Smooth muscle cell (in vitro differentiated cells): ENCODE data around the gene CRACDL. TPM values are rescaled to one million over a fixed set of nuclear protein-coding genes. Genes with fewer than 3 reads are reported as not detected.

Experiments used
- DNase-seq: peaks from one replicate; lab custom pipeline; 2025; ENCODE audit not compliant: unreplicated experiment; lab: John Stamatoyannopoulos, UW
- H2AFZ ChIP-seq: fragments of 200-600 bp; sonication (generic); 2 replicates; pipeline ENCODE4 v1.6.0; 2016; ENCODE audit warnings: antibody characterized with exemption, low read depth, mild to moderate bottlenecking
- H3F3A ChIP-seq: fragments of 200-600 bp; sonication (generic); 2 replicates; pipeline ENCODE4 v1.6.0; 2017; ENCODE audit warnings: antibody characterized with exemption, low read depth
- H3K27ac ChIP-seq: fragments of 200-600 bp; sonication (generic); 2 replicates; pipeline ENCODE4 v1.5.1; 2016; ENCODE audit warnings: low read depth, mild to moderate bottlenecking
- H3K27me3 ChIP-seq: fragments of 200-600 bp; sonication (generic); 2 replicates; pipeline ENCODE4 v1.6.1; 2016; ENCODE audit warnings: low read depth, mild to moderate bottlenecking
- H3K36me3 ChIP-seq: fragments of 200-600 bp; sonication (generic); 2 replicates; pipeline ENCODE4 v1.5.1; 2016; ENCODE audit warnings: low read depth
- H3K4me1 ChIP-seq: fragments of 200-600 bp; sonication (generic); 2 replicates; pipeline ENCODE4 v1.5.1; 2016; ENCODE audit warnings: low read depth
- H3K4me2 ChIP-seq: fragments of 200-600 bp; sonication (generic); 2 replicates; pipeline ENCODE4 v1.6.0; 2016; ENCODE audit warnings: mild to moderate bottlenecking
- H3K4me3 ChIP-seq: fragments of 200-600 bp; sonication (generic); 2 replicates; pipeline ENCODE4 v1.5.1; 2016; ENCODE audit warnings: mild to moderate bottlenecking
- H3K79me2 ChIP-seq: fragments of 200-600 bp; sonication (generic); 2 replicates; pipeline ENCODE4 v1.6.0; 2016; ENCODE audit warnings: low read depth, mild to moderate bottlenecking
- H3K9ac ChIP-seq: fragments of 200-600 bp; sonication (generic); 2 replicates; pipeline ENCODE4 v1.6.0; 2016; ENCODE audit warnings: low read depth
- H3K9me3 ChIP-seq: fragments of 200-600 bp; sonication (generic); replicated peaks from 2 replicates; pipeline ENCODE4 v1.5.1; 2016; ENCODE audit warnings: low read depth
- H4K20me1 ChIP-seq: fragments of 200-600 bp; sonication (generic); 2 replicates; pipeline ENCODE4 v1.6.0; 2016; ENCODE audit warnings: low read depth
- CTCF ChIP-seq: fragments of 200-600 bp; sonication (generic); IDR thresholded peaks from 2 replicates; pipeline ENCODE4 v1.5.1; 2017; ENCODE audit warnings: borderline replicate concordance, mild to moderate bottlenecking, antibody characterized with exemption; ENCODE audit not compliant: insufficient read depth, poor library complexity, severe bottlenecking
- WGBS: methylation state at CpG from one replicate; pipeline ENCODE4 v1.1.7; 2016; ENCODE audit warnings: low lambda C conversion rate; 5-methylcytosine and 5-hydroxymethylcytosine counted together
- polyA plus RNA-seq: library from polyadenylated mRNA; unstranded; fragments of >200 nt; fragmentation: Nextera tagmentation; extraction: Ambion mirVana; gene quantifications from 2 replicates; pipeline ENCODE4 v1.2.1, GENCODE V29; 2016
- total RNA-seq: library from RNA; depleted of rRNA; stranded (reverse); fragments of >200 nt; gene quantifications from 2 replicates; pipeline ENCODE4 v1.2.3, GENCODE V29; 2014

Gene CRACDL
- total and polyA plus RNA-seq, 2 experiments from 2014 or later = 0.72 to 2.2 TPM

- Histone ChIP-seq H3K9ac (no peak overlapping the region), H3K9me3 (no peaks in the 10 kb centered on the region), H2AFZ (no peak overlapping the region), H4K20me1 (no peaks in the 10 kb centered on the region), H3K36me3 (no peaks in the 10 kb centered on the region), H3K79me2 (no peaks in the 10 kb centered on the region), H3K27ac (no peak overlapping the region), H3F3A (no peaks in the 10 kb centered on the region), H3K4me2 (no peak overlapping the region), H3K4me1 (no peaks in the 10 kb centered on the region), H3K27me3 (no peaks in the 10 kb centered on the region), H3K4me3 (no peak overlapping the region)
- no peak for TF ChIP-seq CTCF
- 79% methylated on average over 9 of the region's 9 CpGs for WGBS
- no peak for DNase-seq
Observed at GRCh38 chr2:98896944-98897343, 39.1 kb downstream of the CRACDL start.

GRCh38 chr2:98896416-98896815 lies 39.6 kb downstream of the CRACDL start:
- H3K9me3 ChIP-seq = no peaks in the 10 kb centered on the region
- no peaks in the 10 kb centered on the region for H3K36me3 ChIP-seq
- WGBS = 75% methylated on average over 2 of the region's 2 CpGs
- TF ChIP-seq CTCF = no peak
- H4K20me1 ChIP-seq = no peaks in the 10 kb centered on the region
- H3K4me1 ChIP-seq = no peaks in the 10 kb centered on the region
- H3F3A ChIP-seq = no peaks in the 10 kb centered on the region
- H3K27ac ChIP-seq = no peak overlapping the region
- H3K4me2 ChIP-seq = no peak overlapping the region
- H2AFZ ChIP-seq = no peak overlapping the region
- no peaks in the 10 kb centered on the region for H3K27me3 ChIP-seq
- no peak overlapping the region for H3K4me3 ChIP-seq
- H3K79me2 ChIP-seq = no peaks in the 10 kb centered on the region
- no peak overlapping the region for H3K9ac ChIP-seq
- no peak for DNase-seq

- H3K79me2 ChIP-seq = no peaks in the 10 kb centered on the region
- no peak overlapping the region for H3K27ac ChIP-seq
- no peak for TF ChIP-seq CTCF
- H3K9ac ChIP-seq = no peak overlapping the region
- H3K27me3 ChIP-seq = no peaks in the 10 kb centered on the region
- H3K4me2 ChIP-seq = no peak overlapping the region
- H3F3A ChIP-seq = no peaks in the 10 kb centered on the region
- WGBS = 93% methylated on average over 9 of the region's 9 CpGs
- no peak for DNase-seq
- H3K4me1 ChIP-seq = no peaks in the 10 kb centered on the region
- H3K9me3 ChIP-seq = no peaks in the 10 kb centered on the region
- H3K4me3 ChIP-seq = no peak overlapping the region
- no peak overlapping the region for H2AFZ ChIP-seq
- no peaks in the 10 kb centered on the region for H4K20me1 ChIP-seq
- no peaks in the 10 kb centered on the region for H3K36me3 ChIP-seq
Observed at GRCh38 chr2:98895901-98896300, 40.1 kb downstream of the CRACDL start.

GRCh38 chr2:98895221-98895620 lies 40.8 kb downstream of the CRACDL start:
- Histone ChIP-seq H3K27me3 (no peaks in the 10 kb centered on the region), H3K4me2 (no peak overlapping the region), H3K27ac (no peak overlapping the region), H4K20me1 (no peaks in the 10 kb centered on the region), H2AFZ (no peak overlapping the region), H3K4me1 (no peaks in the 10 kb centered on the region), H3K9me3 (no peaks in the 10 kb centered on the region), H3K4me3 (no peak overlapping the region), H3K79me2 (no peaks in the 10 kb centered on the region), H3K36me3 (no peaks in the 10 kb centered on the region), H3K9ac (no peak overlapping the region), H3F3A (no peaks in the 10 kb centered on the region)
- TF ChIP-seq CTCF = no peak
- no peak for DNase-seq
- WGBS = 89% methylated on average over 7 of the region's 7 CpGs
